Cardiac fibroblast (primary cell): ENCODE data around the gene ACKR3.

Experiments
- DNase-seq, 2 donors: peaks; one replicate each; pipeline versions ENCODE4 v3.0.0 to v3.0.0-alpha.2; 2010; ENCODE audit warnings: low read depth in 2 of 2
- H3K4me3 ChIP-seq, 2 donors: replicated peaks in 1 of 2; 1 replicate in 1 of 2; 2 replicates in 1 of 2; pipeline ENCODE4 v1.5.1; 2011; ENCODE audit warnings: low read depth in 2 of 2, low read length in 2 of 2, mild to moderate bottlenecking in 2 of 2, moderate library complexity in 1 of 2
- CTCF ChIP-seq: IDR thresholded peaks from one replicate; pipeline ENCODE4 v1.5.1; 2011; ENCODE audit warnings: low read depth, mild to moderate bottlenecking, low read length, inconsistent platforms

The ACKR3 gene

GRCh38 chr2:236577481-236578410, 8.1 kb downstream of the ACKR3 start:
- H3K4me3 ChIP-seq: no peak overlapping the region
- TF ChIP-seq CTCF: no peak
- DNase-seq: no peak

GRCh38 chr2:236578411-236578846, 8.8 kb downstream of the ACKR3 start:
- no peak for DNase-seq
- no peak overlapping the region for H3K4me3 ChIP-seq
- TF ChIP-seq CTCF: no peak

GRCh38 chr2:236579048-236579745, 9.6 kb downstream of the ACKR3 start:
- TF ChIP-seq CTCF: no peak
- H3K4me3 ChIP-seq: no peak overlapping the region
- no peak for DNase-seq

GRCh38 chr2:236579746-236580315, 10.2 kb downstream of the ACKR3 start:
- no peak overlapping the region for H3K4me3 ChIP-seq
- DNase-seq: no peak
- TF ChIP-seq CTCF: no peak

- no peak for DNase-seq
- no peak for TF ChIP-seq CTCF
- no peak overlapping the region for H3K4me3 ChIP-seq
These were observed 11.2 kb downstream of the ACKR3 start for GRCh38 chr2:236580746-236581355.

- H3K4me3 ChIP-seq: no peak overlapping the region
- DNase-seq: no peak
- no peak for TF ChIP-seq CTCF
These were observed 11.9 kb downstream of the ACKR3 start for GRCh38 chr2:236581546-236581945.
